Uterine smooth muscle cell (primary cell): ENCODE measurements around the gene CD164L2. TPM values are rescaled to one million over a fixed set of nuclear protein-coding genes. Genes with fewer than 3 reads are reported as not detected.

Experiments
- total RNA-seq: library from RNA; depleted of rRNA; stranded (reverse); fragments of >200 nt; gene quantifications from 2 replicates; pipeline ENCODE4 v1.2.3, GENCODE V29; 2014

The CD164L2 gene
- not detected in 2 replicates for total RNA-seq

DNA sequence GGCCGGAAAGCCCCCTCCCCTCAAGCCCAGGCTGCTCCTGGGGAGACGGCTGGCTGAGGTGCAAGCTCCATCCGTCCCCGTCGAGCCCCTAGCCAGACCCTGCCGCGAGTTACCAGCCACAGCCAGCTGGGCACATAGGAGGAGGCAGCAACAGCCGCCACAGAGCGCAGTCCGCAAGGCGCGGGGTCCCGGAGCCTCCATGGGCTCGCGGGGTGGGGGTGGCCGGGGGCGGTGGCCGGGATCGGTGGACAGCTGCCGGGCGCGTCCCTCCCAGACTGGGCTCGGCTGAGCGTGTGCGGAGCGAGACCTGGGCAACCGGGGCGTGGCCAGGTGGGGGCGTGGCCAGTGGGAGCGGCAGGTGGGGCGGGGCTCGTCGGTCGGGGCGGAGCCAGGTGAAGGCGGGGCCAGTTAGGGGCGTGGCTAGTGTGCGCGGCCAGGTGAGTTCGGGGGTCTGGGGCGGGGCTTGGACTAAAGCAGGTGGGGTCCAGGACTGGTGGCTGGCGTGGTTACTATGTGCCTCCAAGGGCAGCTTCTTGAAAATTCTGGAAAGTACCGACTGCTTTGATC, at the start of gene CD164L2:
Gene CD164L2 (minus strand): TSS at position 295 of the 567 bp plus-strand sequence. CDS start 94 bp downstream, at position 201.

GRCh38 chr1:27392096-27392777, 9.1 kb upstream of the CD164L2 start, which contains the start of gene GPR3:
Gene GPR3 (plus strand): TSS chr1:27392622. CDS start chr1:27393799, 1,177 bp downstream.

DNA sequence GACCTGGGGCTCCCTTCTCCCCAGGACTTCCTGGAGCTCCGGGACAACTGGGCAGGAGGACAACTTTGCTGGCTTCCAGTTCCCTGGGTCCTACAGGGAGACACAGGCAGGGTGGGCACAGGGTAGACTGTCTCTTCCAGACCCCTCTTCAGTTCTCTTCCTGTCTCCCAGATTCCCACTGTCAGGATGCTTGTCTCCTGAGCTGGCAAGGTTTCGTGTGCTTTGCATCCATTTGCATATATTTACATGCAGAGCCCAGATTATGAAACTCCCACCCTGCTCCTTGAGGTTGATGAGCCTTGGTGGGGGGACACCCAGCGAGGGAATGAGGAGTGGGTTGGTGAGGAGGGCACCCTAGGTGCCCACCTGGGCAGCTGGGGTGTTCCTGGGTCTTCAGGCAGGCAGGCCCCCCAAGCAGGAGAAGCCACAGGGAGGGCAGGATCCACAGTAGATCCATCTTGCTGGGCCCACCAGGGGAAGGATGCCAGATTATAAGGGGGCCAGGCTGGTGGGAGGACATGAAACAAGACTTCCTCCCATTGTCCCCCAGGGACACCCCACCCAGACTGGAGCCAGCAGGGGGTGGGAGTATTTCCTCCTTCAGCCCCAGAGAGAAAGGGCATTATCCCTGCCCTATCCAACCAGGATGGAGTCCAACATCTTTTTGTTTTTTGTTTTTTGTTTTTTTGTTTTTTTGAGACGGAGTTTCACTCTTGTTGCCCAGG, 8.6 kb downstream of the CD164L2 start, which contains the start of gene FCN3:
Gene FCN3 (minus strand): TSS at position 463 of the 725 bp plus-strand sequence. CDS start 6 bp downstream, at position 457.

GRCh38 chr1:27366411-27367159, 16.5 kb downstream of the CD164L2 start, which contains the start of gene MAP3K6:
Gene MAP3K6 (minus strand): TSS chr1:27366961. CDS start chr1:27366597, 364 bp downstream.

DNA sequence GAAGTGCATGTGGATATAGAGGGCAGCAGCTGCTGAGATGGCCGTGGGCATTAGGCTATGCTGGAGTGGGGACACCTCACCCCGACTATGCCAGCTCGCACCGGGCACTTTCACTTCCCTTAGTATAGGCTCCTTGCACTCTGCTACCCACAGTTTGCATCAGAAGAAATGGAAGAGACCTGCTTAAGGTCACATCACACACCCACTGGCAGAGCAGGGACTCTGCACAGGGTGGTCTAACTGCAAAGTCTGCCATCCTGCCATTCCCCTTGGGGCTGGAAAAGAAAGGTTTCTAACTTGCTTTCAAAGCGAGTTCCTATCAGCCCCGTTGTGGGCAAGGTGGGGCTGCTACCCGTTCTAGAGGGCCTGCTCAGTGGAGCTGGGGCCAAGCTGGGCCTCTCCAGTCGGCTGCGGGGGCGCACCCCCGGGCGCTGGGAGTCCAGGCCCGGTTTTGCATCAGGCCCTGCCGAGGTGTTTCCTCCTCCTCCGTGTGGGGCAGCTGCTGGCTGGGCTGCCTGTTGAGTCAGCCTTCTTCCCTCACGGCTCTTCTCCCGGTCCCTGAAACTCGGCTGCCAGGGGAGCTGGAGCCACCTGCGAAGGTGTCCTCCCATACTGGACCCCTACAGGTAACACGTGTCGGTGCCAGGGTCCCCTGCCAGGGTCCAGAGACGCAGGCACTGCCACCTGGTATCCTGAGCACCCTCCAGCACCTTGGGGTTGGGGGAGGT, 41.4 kb downstream of the CD164L2 start, which contains the start of gene SYTL1:
Gene SYTL1 (plus strand): TSS at position 498 of the 728 bp plus-strand sequence. CDS start 3,313 bp downstream, outside the sequence.

Other genes with a start within 250 kb of the CD164L2 start
- gene SLC9A1, start 228.2 kb downstream of the CD164L2 start, total RNA-seq = 8.4 and 14.5 TPM in 2 replicates
- gene WDTC1, start 148.7 kb downstream of the CD164L2 start, total RNA-seq = 19.8 and 29.0 TPM in 2 replicates
- gene TMEM222, start 61.2 kb downstream of the CD164L2 start, total RNA-seq = 20.1 and 24.2 TPM in 2 replicates
- gene SYTL1, start 41.3 kb downstream of the CD164L2 start, total RNA-seq = 0.11 and 0.37 TPM in 2 replicates
- 13.2 and 16.1 TPM in 2 replicates for gene MAP3K6, start 16.4 kb downstream of the CD164L2 start, total RNA-seq
- gene FCN3, start 8.5 kb downstream of the CD164L2 start, total RNA-seq = not detected in 2 replicates
- gene GPR3, start 9.3 kb upstream of the CD164L2 start, total RNA-seq = 0.37 and 1.2 TPM in 2 replicates
- gene WASF2, start 106.8 kb upstream of the CD164L2 start, total RNA-seq = 18.9 and 20.6 TPM in 2 replicates
- 7.2 and 7.7 TPM in 2 replicates for gene AHDC1, start 220.8 kb upstream of the CD164L2 start, total RNA-seq